GM12878 (cell line): ENCODE data around the gene PTPRM. TPM values are rescaled to one million over a fixed set of nuclear protein-coding genes. Genes with fewer than 3 reads are reported as not detected.
A peak's percentile ranks its signal among the peaks of the same experiment; 100 is the strongest.
"Not testable (repeated sequence)": the region's sequence is repeated elsewhere in the genome, so short reads cannot be mapped to it uniquely, and the experiment has no call there.

Experiments
- ATAC-seq: fragments of 200-7000 bp; cut with Tn5 transposase; 3 replicates; pipeline ENCODE4 v1.9.1; 2020; ENCODE audit warnings: mild to moderate bottlenecking, moderate library complexity
- BruUV-seq: library from RNA; stranded (reverse); fragments of 400-500 nt; replicated peaks from 2 replicates; lab custom pipeline; 2021; lab: Mats Ljungman, UMichigan
- CTCF ChIA-PET: fragments of 300-600 bp; sonication (Branson Sonifier 250); formaldehyde crosslinking; extraction: SDS; loops from one replicate; lab custom pipeline; 2021; ENCODE audit warnings: inconsistent platforms; lab: Yijun Ruan, JAX
- POLR2A ChIA-PET: fragments of 350-600 bp; formaldehyde crosslinking; extraction: SDS; loops from one replicate; lab custom pipeline; 2021; ENCODE audit warnings: inconsistent platforms; lab: Charles Lee
- RAD21 ChIA-PET: fragments of 300-600 bp; sonication (Branson Sonifier 250); formaldehyde crosslinking; loops from one replicate; lab custom pipeline; 2023; ENCODE audit warnings: antibody characterized with exemption; ENCODE audit not compliant: unreplicated experiment; lab: Charles Lee
- SMC1A ChIA-PET: fragments of 300-600 bp; sonication (Branson Sonifier 250); formaldehyde crosslinking; loops from one replicate; lab custom pipeline; 2023; ENCODE audit not compliant: unreplicated experiment, uncharacterized antibody; lab: Charles Lee
- DNase-seq: peaks from one replicate; pipeline ENCODE4 v3.0.0-alpha.2; 2011; ENCODE audit warnings: low read depth, low spot score
- FAIRE-seq: peaks from 3 replicates; lab custom pipeline; 2011; peaks lifted over from hg19 to GRCh38; lab: Jason Lieb, UNC
- H2AFZ ChIP-seq: 2 replicates; pipeline ENCODE4 v1.6.0; 2011; ENCODE audit warnings: low read depth, low read length, control low read depth; ENCODE audit not compliant: control insufficient read depth
- H3K27ac ChIP-seq: 2 replicates; pipeline ENCODE4 v1.5.1; 2011; ENCODE audit warnings: control low read depth; ENCODE audit not compliant: control insufficient read depth, insufficient read depth
- H3K27me3 ChIP-seq, 2 experiments: replicated peaks in 1 of 2; 2 replicates each; pipeline versions ENCODE4 v1.6.0 to v1.6.1; 2011; ENCODE audit warnings: low read length in 1 of 2; ENCODE audit not compliant: control insufficient read depth in 2 of 2, insufficient read depth in 2 of 2
- H3K36me3 ChIP-seq, 2 experiments: 2 replicates each; pipeline ENCODE4 v1.5.1; 2011; ENCODE audit warnings: low read length in 1 of 2; ENCODE audit not compliant: control insufficient read depth in 2 of 2, insufficient read depth in 2 of 2
- H3K4me1 ChIP-seq: 2 replicates; pipeline ENCODE4 v1.6.1; 2011; ENCODE audit warnings: mild to moderate bottlenecking, low read length, moderate library complexity, mixed read lengths; ENCODE audit not compliant: control insufficient read depth, insufficient read depth
- H3K4me2 ChIP-seq: 2 replicates; pipeline ENCODE4 v1.6.0; 2011; ENCODE audit warnings: control low read depth; ENCODE audit not compliant: control insufficient read depth, insufficient read depth
- H3K4me3 ChIP-seq: fragments of 200-600 bp; sonication (generic); 2 replicates; pipeline ENCODE4 v1.5.1; 2016
- H3K79me2 ChIP-seq: 2 replicates; pipeline ENCODE4 v1.6.0; 2011; ENCODE audit warnings: low read length; ENCODE audit not compliant: control insufficient read depth, insufficient read depth
- H3K9ac ChIP-seq: 2 replicates; pipeline ENCODE4 v1.8.0; 2011; ENCODE audit warnings: low read length, control low read depth, mixed read lengths; ENCODE audit not compliant: control insufficient read depth, insufficient read depth
- H3K9me3 ChIP-seq: replicated peaks from 3 replicates; pipeline ENCODE4 v1.5.1; 2011; ENCODE audit warnings: mild to moderate bottlenecking, low read length; ENCODE audit not compliant: control insufficient read depth, insufficient read depth
- H4K20me1 ChIP-seq: 2 replicates; pipeline ENCODE4 v1.6.0; 2011; ENCODE audit not compliant: control insufficient read depth, insufficient read depth
- BHLHE40 ChIP-seq, 2 experiments: fragments of 450-650 bp in 1 of 2; IDR thresholded peaks; 2 replicates each; pipeline ENCODE4 v1.6.1; 2011 to 2017; ENCODE audit warnings: low read depth in 2 of 2, borderline replicate concordance in 1 of 2, improper control_type of control experiment in 1 of 2, low read length in 1 of 2, mild to moderate bottlenecking in 1 of 2
- CBX3 ChIP-seq: fragments of 200-600 bp; sonication (generic); IDR thresholded peaks from 2 replicates; pipeline ENCODE4 v1.6.1; 2016; ENCODE audit warnings: low read depth, borderline replicate concordance
- EP300 ChIP-seq, 2 experiments: fragments of 150-350 bp in 1 of 2; IDR thresholded peaks; 2 replicates each; pipeline ENCODE4 v1.6.1; 2011 to 2012; ENCODE audit warnings: low read depth in 2 of 2, low read length in 2 of 2, borderline replicate concordance in 1 of 2, improper control_type of control experiment in 1 of 2, inconsistent platforms in 1 of 2; ENCODE audit not compliant: control insufficient read depth in 1 of 2
- FOXK2 ChIP-seq: fragments of 450-650 bp; IDR thresholded peaks from 2 replicates; pipeline ENCODE4 v1.6.1; 2017; ENCODE audit warnings: mild to moderate bottlenecking, moderate library complexity
- RAD51 ChIP-seq: fragments of 450-650 bp; IDR thresholded peaks from 2 replicates; pipeline ENCODE4 v1.6.1; 2016; ENCODE audit warnings: moderate library complexity, mild to moderate bottlenecking, inconsistent platforms
- WRNIP1 ChIP-seq: IDR thresholded peaks from 2 replicates; pipeline ENCODE4 v1.6.1; 2011; ENCODE audit warnings: low read depth, low read length, improper control_type of control experiment, borderline replicate concordance
- ZNF217 ChIP-seq: fragments of 450-650 bp; IDR thresholded peaks from 2 replicates; pipeline ENCODE4 v1.6.1; 2017; ENCODE audit warnings: antibody characterized with exemption, mild to moderate bottlenecking
- WGBS: methylation state at CpG from one replicate; pipeline ENCODE4 v1.1.6; 2016; ENCODE audit warnings: low lambda C conversion rate; ENCODE audit not compliant: insufficient replicate concordance, insufficient coverage; ENCODE audit errors: missing lambda C conversion rate; 5-methylcytosine and 5-hydroxymethylcytosine counted together
- in situ Hi-C: fragments of 300-500 bp; cut with MboI; formaldehyde crosslinking; loops from 9 replicates; pipeline ENCODE4 v1.14.3; 2018; ENCODE audit warnings: mixed read lengths
- intact Hi-C: fragments of 100-400 bp; cut with micrococcal nuclease; formaldehyde crosslinking; loops from one replicate; pipeline ENCODE4 v1.14.2; 2022; ENCODE audit not compliant: unreplicated experiment
- polyA plus RNA-seq, 11 experiments: library from polyadenylated mRNA; depleted of rRNA in 4 of 11; unstranded in 6 of 11; stranded (reverse) in 5 of 11; fragments of >200 nt; fragmentation: Nextera tagmentation in 4 of 11; fragmentation: Illumina TruSeq in 1 of 11; extraction: Ambion mirVana in 4 of 11; extraction: Trizol in 1 of 11; gene quantifications; 1 replicate in 1 of 11; 2 replicates in 10 of 11; pipeline versions ENCODE4 v1.2.1 to v1.2.3, GENCODE V29; 2011 to 2016; ENCODE audit warnings: inconsistent platforms in 2 of 11, missing spikeins in 2 of 11, low read depth in 1 of 11
- total RNA-seq, 4 experiments: library from RNA; depleted of rRNA in 3 of 4; stranded (reverse); fragments of >200 nt in 3 of 4; fragmentation: Illumina TruSeq in 1 of 4; extraction: Trizol in 1 of 4; gene quantifications; 2 replicates each; pipeline versions ENCODE4 v1.2.1 to v1.2.3, GENCODE V29; 2013 to 2021
- TF ChIP-seq, protein P1 (sequence below): fragments of 450-650 bp; formaldehyde crosslinking; IDR thresholded peaks from 2 replicates; pipeline ENCODE4 v1.4.0; 2020; ENCODE audit warnings: mild to moderate bottlenecking, moderate library complexity
- TF ChIP-seq, protein P2 (sequence below): fragments of 450-650 bp; IDR thresholded peaks from 2 replicates; pipeline ENCODE4 v1.6.1; 2016; ENCODE audit warnings: mild to moderate bottlenecking

PTPRM gene
- total and polyA plus RNA-seq, 10 of the 15 experiments (the other 5 are each of a cell fraction or from before 2014, with no cell fraction given) = 0.07 to 22.6 (median 0.60) TPM

DNA sequence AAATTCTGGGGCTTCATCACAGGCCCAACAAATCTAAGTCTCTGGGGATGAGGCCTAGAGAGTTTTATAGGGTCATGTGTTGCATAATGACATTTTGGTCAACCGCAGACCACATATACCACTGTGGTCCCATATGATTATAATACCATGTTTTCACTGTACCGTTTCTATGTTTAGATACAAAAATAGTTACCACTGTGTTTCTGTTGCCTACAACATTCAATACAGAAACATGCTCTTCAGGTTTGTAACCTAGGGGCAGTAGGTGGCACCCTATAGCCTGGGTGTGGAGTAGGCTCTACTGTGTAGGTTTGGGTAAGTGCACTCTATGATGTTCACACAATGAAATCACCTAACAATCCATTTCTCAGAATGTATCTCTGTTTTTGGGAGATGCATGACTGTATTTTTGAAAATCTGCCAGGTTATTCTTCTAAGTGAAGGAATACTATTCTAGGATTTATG lies 485.2 kb downstream of the PTPRM start (continued):
- TF ChIP-seq WRNIP1 = no peak
- TF ChIP-seq BHLHE40 (IDR thresholded peaks at IDR 0.05; ENCODE audit: borderline replicate concordance in 1 of 2, low read depth in 2 of 2, low read length in 1 of 2) = peak; percentile 25 to 36; a peak in 2 of 4 replicates
- TF ChIP-seq FOXK2 = no peak
- no peak; a peak in 1 of 4 replicates for TF ChIP-seq EP300 (IDR thresholded peaks at IDR 0.05; ENCODE audit: borderline replicate concordance in 1 of 2, control insufficient read depth in 1 of 2, low read depth in 2 of 2, low read length in 2 of 2)
- TF ChIP-seq ZNF217 = peak; percentile 64
- TF ChIP-seq CBX3 = no peak
- 0 out of 2 replicates have a peak, but pooled peaks have one; percentile 27 for TF ChIP-seq RAD51
- TF ChIP-seq, all 136 proteins: peak for 10

DNA sequence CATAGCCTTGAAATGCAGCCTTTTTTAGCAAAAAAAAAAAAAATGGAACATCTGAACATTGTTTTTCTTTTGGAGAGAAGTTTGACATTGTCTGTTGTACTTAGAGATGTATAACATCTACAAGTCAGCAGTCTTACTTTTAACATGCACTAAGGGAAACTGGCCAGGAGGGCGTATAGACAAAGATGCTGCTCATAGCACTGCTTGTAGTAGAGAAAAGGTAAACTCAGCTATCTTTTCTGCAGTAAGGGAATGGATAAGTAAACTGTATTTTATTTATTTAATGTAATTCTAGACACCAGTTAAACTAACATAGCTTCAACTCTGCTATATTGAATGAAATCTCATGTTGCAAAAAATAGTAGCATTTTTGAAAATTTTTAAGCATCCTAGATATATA lies 489.6 kb downstream of the PTPRM start:
- SMC1A ChIA-PET = no interaction called here
- H3K36me3 ChIP-seq = no peaks in the 10 kb centered on the region
- no peaks in the 10 kb centered on the region for H3K4me1 ChIP-seq
- WGBS = 0% methylated on average over 1 of the region's 1 CpG
- BruUV-seq = no TSS peak
- RAD21 ChIA-PET = no interaction called here
- POLR2A ChIA-PET = no interaction called here
- no peaks in the 10 kb centered on the region for H3K27me3 ChIP-seq
- no peak for ATAC-seq
- H3K9me3 ChIP-seq = no peaks in the 10 kb centered on the region
- H3K4me2 ChIP-seq = no peak overlapping the region
- no peaks in the 10 kb centered on the region for H3K79me2 ChIP-seq
- in situ Hi-C loops = no loop called here
- no peak overlapping the region for H3K9ac ChIP-seq
- no peaks in the 10 kb centered on the region for H4K20me1 ChIP-seq
- no peak overlapping the region for H2AFZ ChIP-seq
- no peak overlapping the region for H3K4me3 ChIP-seq
- CTCF ChIA-PET = no interaction called here
- H3K27ac ChIP-seq = no peak overlapping the region
- intact Hi-C loops = no loop called here
- TF ChIP-seq, protein P1, sequence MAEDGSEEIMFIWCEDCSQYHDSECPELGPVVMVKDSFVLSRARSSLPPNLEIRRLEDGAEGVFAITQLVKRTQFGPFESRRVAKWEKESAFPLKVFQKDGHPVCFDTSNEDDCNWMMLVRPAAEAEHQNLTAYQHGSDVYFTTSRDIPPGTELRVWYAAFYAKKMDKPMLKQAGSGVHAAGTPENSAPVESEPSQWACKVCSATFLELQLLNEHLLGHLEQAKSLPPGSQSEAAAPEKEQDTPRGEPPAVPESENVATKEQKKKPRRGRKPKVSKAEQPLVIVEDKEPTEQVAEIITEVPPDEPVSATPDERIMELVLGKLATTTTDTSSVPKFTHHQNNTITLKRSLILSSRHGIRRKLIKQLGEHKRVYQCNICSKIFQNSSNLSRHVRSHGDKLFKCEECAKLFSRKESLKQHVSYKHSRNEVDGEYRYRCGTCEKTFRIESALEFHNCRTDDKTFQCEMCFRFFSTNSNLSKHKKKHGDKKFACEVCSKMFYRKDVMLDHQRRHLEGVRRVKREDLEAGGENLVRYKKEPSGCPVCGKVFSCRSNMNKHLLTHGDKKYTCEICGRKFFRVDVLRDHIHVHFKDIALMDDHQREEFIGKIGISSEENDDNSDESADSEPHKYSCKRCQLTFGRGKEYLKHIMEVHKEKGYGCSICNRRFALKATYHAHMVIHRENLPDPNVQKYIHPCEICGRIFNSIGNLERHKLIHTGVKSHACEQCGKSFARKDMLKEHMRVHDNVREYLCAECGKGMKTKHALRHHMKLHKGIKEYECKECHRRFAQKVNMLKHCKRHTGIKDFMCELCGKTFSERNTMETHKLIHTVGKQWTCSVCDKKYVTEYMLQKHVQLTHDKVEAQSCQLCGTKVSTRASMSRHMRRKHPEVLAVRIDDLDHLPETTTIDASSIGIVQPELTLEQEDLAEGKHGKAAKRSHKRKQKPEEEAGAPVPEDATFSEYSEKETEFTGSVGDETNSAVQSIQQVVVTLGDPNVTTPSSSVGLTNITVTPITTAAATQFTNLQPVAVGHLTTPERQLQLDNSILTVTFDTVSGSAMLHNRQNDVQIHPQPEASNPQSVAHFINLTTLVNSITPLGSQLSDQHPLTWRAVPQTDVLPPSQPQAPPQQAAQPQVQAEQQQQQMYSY (CRISPR knock-in tag) = no peak
- TF ChIP-seq, protein P2, sequence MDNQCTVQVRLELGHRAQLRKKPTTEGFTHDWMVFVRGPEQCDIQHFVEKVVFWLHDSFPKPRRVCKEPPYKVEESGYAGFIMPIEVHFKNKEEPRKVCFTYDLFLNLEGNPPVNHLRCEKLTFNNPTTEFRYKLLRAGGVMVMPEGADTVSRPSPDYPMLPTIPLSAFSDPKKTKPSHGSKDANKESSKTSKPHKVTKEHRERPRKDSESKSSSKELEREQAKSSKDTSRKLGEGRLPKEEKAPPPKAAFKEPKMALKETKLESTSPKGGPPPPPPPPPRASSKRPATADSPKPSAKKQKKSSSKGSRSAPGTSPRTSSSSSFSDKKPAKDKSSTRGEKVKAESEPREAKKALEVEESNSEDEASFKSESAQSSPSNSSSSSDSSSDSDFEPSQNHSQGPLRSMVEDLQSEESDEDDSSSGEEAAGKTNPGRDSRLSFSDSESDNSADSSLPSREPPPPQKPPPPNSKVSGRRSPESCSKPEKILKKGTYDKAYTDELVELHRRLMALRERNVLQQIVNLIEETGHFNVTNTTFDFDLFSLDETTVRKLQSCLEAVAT = no peak
- no peak for DNase-seq
- no peak for FAIRE-seq

GRCh38 chr18:8063152-8063551 lies 496.0 kb downstream of the PTPRM start:
- SMC1A ChIA-PET = interaction anchor here (0.7 kb wide), 1 partner anchor 14 kb away, joined by 3 read pairs; no protein-coding TSS in a partner anchor
- BruUV-seq, H3K4me2 ChIP-seq, intact Hi-C loops, ATAC-seq, DNase-seq, H3K9ac ChIP-seq, H3K4me3 ChIP-seq, RAD21 ChIA-PET, in situ Hi-C loops, POLR2A ChIA-PET, H2AFZ ChIP-seq, H4K20me1 ChIP-seq, H3K27ac ChIP-seq, FAIRE-seq, H3K4me1 ChIP-seq, H3K27me3 ChIP-seq, H3K36me3 ChIP-seq, H3K79me2 ChIP-seq, H3K9me3 ChIP-seq, CTCF ChIA-PET: not testable (repeated sequence)
- WGBS = 53% methylated on average over 11 of the region's 22 CpGs
